CD4-positive, alpha-beta T cell treated with Interleukin-12 subunit alpha and Interleukin-12 subunit beta, for 1 hour (primary cell): ENCODE measurements around the gene PCBD1.
A peak's percentile ranks its signal among the peaks of the same experiment; 100 is the strongest.

ENCODE experiments used
- DNase-seq: peaks from one replicate; pipeline ENCODE4 v3.0.0-alpha.2; 2020

PCBD1 gene

DNA sequence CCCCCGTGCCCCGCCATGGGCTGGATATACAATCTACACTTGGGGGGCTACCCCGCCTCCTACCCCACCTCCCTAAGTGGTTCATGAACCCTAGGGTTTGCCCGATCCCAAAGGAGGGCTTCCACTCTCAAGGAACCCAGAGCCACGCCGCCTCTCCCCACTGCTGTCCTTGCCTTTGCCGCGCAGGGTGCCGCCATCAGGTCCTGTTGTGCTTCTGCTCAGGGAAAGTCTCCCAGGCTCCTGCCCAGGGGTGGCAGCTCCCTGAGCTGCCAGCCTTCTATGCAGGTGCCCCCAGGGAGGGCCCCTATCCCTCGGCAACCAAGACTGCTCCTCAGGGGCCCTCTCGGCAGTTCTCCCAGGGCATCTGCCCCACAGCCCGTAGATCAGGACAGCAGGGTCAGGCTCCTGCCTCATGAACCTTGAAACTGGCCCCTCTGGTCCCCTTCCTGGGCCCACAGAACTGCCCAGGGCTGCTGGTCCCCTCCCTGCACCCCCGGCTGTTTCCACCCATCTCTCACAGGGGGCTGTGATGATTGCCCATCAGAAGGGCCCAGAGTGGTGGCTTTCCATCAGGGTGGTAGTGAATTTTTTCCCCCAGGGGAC, 13.0 kb upstream of the PCBD1 start:
- no peak for DNase-seq

DNA sequence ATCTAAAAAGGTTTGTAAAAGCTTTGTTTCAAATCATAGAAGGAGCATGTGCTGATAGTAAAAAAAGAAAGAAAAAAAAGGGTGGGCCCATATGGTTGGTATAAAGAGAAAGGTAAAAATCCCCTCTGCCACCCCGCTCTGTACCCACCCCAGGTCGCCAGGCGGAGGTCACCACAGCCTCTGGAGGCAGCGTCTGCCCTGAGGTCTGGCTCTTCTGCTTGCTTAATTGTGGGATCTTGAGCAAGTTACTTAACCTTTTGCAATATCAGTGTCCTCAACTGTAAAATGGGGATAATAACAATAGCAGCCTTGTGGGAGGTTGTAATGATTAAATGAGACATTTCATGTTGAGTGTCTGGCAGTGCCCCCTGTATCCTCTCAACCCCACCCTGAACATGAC, 10.7 kb upstream of the PCBD1 start:
- no peak for DNase-seq

DNA sequence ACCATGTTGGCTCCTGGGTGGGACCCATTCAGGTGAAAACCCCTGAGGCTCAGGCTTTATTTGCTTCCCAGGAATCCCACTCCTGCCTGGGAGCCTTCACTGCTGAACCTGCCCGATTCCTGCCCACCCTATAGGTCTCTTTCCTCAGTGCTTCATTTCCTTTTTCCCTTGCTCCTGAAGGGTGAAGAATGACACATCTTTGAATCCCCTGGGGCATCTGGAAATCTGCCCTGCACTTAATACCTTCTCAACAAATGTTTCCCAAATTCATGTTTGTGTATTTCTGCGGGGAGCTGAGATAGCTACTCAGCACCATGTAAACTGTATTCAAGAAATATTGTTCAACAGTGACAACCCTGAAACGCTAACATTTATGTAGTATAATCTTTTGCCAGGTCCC, 10.3 kb upstream of the PCBD1 start:
- no peak for DNase-seq

DNA sequence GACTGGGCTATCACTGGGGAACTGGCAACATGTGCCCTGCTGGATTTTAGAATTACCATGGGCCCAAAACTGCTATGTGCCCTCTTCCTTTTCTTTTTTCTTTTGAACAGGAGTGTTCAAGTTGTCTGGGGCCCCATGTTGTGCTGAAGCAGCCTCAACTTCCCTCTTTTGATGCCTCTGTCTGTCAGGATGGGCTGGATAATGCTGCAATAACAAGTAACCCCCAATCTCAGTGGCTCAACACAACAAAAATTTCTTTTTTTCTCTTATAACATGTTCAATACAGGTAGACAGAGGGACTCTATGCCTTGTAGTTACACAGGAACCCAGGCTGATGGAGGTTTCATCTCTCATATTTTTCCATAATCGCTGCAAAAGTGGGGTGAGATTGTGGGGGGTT, 8.2 kb upstream of the PCBD1 start:
- DNase-seq, result no peak

DNA sequence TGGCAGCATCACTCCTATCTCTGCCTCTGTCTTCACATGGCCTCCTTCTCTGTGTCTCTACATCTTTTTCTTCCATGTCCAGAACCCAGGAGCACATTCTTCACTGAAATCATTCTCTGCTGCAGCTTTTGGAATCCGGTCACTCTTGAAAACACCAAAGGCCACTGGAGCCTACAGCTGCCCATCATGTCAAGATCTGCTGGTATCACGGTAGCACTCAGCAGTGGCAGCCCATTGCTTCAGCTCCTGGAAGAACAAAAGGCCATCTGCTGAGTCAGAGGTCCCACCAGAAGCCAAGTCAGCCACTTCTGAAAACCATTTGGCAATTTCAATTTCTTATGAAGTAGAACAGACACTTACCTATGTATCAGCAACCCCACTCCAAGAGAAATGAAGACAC, 6.1 kb upstream of the PCBD1 start:
- no peak for DNase-seq

DNA sequence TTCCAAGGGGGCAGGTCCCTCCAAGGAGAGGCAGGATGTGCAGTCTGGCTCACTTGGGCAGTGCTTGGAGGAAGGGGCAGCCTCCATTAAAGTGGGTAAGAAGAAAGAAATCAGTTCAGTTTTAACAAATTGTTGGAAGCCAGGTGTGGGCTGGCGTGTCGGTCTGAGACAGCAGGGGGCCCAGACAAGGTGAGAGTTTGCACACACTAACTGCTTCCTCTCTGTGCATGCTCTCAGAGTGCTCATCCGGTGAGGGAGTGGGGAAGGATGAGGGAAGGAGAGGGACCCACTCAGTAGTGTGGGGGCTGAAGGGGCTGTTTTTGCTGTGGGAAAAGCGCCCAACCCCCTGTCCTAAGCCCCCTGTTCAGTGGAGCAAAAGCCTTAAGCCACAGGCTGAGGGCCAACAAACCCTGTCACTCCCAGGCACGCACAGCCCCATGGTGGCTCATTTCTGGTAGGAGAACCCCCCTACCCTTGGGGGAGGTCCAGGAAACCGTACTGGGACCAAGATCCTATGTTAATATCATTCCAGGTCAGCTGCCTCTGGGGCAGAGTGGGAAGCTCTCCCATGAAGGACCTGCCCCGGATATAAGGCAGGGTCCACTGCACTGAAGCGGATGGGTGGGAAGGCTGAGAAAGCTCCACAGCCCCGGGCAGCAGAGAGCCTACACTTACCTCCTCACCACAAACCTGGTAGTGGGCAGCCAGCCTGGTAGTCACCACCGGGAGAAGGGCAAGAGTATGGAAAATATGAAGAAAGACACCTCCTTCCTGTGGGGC, 5.1 kb upstream of the PCBD1 start:
- no peak for DNase-seq

DNA sequence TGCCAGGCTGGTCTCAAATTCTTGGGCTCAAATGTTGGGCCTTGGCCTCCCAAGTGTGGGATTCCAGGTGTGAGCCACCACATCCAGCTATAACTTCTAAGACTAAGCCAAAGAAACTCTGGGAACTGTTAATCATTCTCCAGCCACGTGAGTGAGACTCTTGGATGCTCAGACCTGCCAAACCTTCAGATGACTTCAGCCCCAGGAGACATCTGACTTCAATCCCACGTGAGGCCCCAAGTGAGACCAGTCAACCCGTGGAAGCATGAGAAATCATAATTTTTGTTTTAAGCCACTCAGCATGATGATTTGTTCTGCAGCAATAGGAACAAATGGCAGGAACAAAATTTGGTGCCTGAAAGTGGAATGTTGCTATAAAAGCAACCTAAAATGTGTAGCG, 4.3 kb upstream of the PCBD1 start:
- no peak for DNase-seq

DNA sequence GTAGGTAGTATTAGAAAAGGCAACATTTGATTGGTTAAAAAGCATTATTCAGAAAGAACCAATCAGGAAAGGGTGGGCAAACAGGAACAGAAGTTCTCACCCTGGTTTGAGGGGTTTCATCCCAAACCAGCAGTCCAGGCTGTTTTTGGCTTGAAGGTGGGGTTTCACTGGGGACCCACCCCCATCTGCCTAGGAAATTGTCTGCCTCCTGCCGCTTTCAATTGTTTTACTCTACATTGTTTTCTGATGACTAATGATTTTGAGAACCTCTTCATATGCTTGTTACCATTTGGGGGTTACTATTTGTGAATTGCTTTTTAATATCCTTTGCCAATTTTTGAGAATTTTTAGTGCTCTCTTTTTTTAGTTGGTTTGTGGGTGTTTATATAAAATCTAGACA, 3.3 kb upstream of the PCBD1 start:
- no peak for DNase-seq

DNA sequence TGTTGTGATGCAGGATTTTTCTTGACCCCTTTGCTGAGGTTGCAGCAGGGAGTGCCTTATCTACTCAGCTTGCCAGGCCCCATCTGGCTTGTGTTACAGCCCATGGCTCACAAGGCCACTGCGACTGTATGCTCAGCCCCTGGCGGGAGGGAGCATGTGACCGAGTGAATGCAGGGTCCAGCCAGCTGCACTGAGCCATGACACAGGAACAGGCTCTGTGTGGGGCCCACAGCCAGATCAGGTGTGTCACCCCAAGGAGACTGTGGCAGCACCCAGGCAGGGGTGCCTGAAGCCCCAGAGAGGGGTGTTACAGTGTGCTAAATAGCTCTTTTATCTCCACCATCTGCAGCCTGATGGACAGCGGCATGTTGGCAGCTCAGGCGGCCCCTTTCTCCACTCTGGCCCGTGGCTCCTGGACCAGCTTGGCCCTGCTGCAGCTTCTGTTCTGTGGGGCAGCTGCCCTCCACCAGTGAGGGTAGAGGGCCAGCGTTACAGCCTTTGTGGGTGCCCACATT, 2.6 kb upstream of the PCBD1 start:
- no peak for DNase-seq

DNA sequence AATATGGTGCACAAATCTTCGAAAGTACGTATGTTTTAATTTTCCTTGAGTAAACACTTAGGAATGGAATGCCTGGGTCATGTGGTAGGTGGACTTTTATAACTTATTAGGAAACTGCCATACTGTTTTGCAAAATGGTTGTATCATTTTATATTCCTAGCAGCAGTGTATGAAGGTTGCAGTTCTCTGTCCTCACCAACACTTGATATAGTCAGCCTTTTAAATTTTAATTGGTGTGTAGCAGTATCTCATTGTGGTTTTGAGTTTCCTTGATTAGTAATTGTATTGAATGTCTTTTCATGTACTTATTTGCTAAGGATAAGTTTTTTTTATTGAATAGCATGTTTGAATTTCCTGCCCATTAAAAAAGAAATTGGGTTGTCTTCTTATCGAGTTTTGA, 926 bp upstream of the PCBD1 start:
- no peak for DNase-seq

DNA sequence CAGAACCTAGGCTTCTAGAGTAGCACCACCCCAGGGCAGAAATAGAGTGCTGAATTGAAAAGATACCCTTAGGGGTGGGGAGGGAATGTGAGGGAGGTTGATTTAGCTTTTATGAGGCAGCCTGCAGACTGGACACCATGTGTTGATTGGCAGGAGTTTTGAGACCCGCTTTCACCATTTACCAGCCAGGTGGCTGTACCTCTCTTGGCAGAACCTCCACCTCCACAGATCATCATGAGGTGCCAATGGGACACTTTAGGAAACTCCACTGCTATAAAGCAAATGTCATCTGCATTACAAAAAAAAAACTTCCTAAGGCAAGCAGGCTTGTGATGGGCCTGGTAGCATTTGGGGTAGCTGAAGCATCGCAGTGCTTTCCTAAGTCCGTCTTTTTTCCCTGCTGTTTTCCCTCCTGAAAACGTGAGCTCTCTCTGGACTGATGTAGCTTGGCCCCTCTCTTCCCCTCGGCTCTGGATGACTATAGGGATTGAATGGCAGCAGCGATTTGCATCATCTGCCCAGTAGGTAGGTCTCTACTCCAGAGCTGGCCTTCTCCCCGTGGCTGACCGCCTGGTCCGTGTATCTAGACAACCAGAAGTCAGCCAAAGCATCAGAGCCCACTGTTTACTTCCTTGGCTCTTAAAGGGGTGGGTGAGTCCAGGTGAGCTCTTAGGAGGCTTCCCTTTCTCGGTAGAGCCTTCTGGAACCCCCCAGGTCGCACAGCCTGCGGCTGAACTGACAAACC, 1.3 kb downstream of the PCBD1 start:
- no peak for DNase-seq

DNA sequence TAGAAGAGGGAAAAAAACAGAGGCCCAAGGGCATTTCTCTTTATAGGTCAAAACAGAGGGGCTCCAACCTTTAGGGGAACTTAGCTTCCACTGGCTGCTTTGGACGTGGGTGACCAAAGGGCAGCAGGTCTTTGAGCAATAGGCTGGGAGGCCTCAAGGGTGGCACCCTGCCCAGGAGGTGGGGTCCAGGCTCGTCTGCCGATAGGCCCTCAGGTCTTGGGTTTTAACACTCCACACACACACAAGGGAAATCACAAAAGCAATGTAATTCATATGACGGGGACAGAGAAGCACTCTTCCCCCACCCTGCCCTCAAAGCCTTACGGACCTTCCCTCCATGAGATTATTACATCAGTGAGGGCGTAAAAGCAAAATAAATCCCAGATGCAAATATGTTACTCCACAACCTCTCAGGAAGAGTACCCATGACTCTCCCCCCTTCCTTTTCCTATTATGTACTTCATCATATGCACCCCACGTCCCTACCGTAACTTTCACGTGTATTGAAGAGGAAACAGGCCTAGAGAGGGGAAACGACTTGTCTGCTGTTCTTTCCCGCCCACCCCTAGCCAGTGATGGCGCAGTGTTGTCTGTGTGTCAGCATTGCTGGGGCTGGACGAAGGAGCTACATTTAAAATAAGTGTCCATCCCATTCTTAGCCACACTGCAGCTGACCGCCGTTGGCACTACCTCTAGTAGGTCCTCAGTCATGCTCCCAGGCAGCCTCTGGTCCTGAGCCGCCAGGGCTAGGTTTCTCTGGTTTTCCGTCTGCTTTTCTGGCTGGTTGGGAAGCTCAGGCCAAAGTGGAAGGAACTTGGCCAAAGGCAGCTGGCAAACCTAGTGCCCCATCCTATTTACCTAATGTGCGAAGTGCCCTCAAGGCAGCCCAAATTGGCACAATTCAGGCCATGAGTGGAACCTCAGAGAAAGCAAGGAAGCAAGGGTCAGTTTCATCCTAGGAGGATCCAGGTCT, 2.1 kb downstream of the PCBD1 start:
- DNase-seq, result no peak

DNA sequence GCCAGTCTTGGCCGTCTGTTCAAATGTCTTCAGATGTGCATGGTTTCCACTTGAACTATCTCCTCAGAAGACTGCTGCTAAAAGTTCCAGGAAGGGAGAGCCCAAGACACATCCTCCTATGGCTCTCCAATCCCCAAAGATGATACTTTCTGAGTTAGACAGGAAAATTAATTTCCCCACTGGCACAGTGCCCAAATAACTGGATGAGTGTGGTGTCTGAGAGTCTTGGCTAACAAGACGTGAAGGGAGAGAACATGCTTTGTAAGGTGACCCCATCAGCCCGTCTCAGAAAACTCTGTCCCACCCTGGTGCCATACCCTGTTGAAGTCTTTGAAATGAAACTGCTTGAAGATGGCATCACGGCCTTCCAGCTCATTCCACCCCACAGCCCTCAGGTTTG, 2.9 kb downstream of the PCBD1 start:
- DNase-seq, result no peak

DNA sequence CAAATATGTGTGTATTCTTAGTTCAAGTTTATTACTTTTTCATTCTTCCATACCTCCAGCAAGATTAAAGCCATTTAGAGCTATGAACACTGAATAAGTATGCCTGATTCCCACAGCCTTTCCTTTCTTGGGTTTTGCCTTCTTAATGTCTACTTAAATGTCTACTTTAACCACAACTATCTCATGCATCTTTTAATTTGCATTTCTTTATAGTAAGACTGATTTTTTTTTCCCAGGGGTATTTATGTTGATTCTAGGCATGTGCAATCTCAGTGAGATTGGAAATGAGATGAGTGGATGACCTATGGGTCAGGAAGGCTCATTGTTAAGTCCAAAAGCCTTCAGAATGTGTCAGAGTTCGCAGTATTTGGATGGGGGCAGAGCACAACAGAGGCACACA, 3.6 kb downstream of the PCBD1 start:
- DNase-seq, result no peak

DNA sequence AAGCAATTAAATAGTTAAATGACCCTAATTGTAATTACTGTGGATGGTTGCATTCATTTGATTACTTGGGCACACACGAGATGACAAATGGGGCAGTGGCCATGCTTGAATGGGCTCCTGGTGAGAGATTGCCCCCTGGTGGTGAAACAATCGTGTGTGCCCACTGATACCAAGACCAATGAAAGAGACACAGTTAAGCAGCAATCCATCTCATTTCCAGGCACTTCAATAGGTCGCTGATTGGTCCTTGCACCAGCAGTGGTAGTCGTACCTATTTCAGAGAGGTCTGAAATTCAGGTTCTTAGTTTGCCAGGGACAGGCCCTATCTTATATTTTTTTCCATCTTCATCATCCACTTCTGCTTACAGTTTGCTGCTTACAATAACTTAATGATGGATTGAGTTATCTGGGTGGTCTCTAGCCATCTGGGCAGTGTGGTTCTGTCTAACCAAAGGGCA, 8.3 kb downstream of the PCBD1 start:
- peak; percentile 83 for DNase-seq

DNA sequence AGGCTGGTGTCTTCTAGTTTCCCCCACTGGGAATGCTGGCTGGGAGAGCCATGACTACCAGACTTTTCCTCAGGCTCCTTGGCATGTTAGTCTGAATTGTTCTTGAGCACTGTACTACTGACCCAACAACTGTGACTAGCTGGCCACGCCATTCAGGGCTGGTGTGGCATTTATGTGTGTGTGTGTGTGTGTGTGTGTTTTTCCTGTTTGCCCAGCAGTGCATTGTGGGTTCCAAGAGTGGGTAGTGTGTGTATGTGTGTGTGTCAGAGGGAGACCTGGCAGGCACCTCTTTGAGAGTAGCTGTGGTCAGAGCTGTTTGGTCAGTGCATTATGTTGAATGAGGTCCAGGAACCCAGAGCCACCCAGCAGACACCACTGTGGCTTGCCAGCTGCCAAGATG, 9.2 kb downstream of the PCBD1 start:
- no peak for DNase-seq

DNA sequence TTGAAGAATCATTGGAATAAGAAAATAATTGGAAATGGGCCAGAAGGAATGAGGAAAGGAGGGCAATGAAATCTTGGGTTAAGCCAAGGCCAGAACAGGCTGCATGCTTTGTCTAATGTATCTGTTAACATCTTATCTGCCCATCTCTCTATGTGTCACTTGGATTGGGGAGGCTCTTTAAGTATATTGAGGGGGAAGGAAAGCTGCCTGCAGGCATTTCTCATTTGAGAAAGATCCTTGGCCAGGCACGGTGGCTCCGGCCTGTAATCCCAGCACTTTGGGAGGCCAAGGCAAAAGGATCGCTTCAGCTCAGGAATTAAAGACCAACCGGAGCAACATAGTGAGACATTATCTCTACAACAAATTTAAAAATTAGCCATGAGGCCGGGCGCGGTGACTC, 14.3 kb downstream of the PCBD1 start:
- no peak for DNase-seq

DNA sequence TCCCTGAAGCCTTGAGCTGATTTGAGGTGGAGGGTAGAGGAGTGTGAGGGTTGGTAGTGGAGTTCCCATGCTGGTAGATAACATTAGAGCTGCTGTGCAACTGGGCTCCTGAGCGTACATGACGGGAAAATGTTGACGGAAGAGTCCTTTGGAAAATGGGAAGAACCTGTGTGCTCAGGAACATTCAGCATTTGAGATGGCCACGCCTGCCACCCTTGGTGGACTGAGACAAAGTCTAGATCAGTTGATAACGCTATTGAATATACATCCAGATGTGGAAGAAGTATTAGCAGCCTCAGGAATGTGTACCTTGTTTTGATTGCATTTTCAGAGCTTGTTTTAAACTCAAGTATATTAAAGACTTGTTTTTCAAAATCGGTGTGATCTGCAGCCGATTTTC, 16.1 kb downstream of the PCBD1 start:
- DNase-seq, result no peak

DNA sequence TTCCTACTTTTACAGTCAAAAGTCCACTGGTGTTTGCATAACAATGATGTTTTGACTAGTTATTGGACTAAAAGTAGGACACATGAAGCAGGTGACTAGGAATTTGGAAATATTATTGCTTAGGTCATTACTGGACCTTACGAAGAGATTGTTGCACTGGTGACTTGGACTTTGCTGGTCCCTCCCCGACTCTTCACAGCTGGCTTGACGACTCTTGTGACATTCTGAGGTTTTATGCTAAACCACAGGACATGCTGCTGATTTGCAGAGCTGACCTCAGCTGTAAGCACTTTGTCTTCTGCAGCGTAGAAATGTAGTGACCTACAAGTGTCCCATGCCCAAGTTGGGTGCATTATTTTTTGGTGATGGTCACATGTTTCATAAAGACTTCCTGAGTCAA, 21.9 kb downstream of the PCBD1 start:
- DNase-seq, result no peak

DNA sequence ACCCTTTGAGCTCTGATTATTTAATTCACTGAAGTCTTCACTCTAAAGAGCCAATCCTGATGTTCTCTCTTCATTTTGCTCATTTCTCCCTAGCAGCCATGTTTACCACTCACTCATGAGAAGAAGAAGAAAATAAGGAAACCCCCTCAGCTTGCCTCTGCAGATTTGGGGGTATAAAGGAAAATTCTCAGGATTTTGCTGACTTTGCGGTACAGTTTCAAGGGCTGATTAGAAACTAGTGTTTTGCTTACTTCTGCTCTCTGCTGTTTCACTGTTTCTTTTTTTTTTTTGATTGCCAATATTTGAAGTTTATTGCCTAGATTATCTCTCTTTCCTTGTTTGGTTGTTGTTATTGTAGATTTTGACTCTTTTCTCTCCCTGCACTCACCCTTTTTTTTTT, 23.4 kb downstream of the PCBD1 start:
- no peak for DNase-seq

DNA sequence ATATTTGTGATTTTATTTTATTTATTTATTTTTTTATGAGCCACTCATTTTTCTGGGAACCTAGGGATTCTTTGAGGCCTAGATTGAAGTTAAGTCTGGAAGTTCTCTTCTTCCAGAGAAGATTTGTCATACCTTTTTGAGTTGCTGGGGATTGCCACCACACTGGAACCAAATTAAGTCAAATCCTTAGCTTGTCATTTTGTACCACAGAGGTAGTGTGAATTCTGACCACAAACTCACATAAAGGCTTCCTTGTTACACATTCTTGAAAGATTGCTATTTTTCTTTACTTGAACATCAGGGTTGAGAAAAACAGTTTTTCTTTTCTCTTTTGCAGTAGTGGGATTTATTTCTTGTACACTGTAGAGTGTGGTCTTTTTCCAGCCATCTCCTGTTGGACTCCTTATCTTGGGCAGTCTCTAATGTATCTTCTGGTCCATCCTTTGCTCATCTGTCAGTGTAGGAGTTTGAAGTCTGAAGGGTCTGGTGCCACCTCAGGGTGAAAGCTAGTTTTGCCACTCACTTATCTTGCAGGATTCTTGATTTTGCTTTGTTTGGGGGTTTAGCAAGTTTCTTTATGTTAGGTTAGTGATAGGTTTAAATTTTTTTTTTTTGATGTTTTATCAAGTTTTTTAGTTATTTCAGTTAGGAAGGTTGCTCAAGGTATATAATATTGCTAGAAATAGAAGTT, 24.8 kb downstream of the PCBD1 start:
- no peak for DNase-seq
